Vagina (tissue), 2 donors: Measurements from ENCODE around the gene DNMT3A.

Source experiments
- POLR2A ChIP-seq, 2 donors: fragments of 450-650 bp; IDR thresholded peaks; one replicate each; pipeline ENCODE4 v1.6.1; 2017; ENCODE audit warnings: antibody characterized with exemption in 2 of 2, mild to moderate bottlenecking in 2 of 2, moderate library complexity in 2 of 2
- TF ChIP-seq, protein P1 (sequence below), 3 experiments: fragments of 450-650 bp in 2 of 3; fragments of 200-600 bp in 1 of 3; sonication (generic) in 1 of 3; IDR thresholded peaks; one replicate each; pipeline ENCODE4 v1.5.1; 2017 to 2019; ENCODE audit warnings: antibody characterized with exemption in 3 of 3, mild to moderate bottlenecking in 2 of 3, moderate library complexity in 2 of 3

DNA sequence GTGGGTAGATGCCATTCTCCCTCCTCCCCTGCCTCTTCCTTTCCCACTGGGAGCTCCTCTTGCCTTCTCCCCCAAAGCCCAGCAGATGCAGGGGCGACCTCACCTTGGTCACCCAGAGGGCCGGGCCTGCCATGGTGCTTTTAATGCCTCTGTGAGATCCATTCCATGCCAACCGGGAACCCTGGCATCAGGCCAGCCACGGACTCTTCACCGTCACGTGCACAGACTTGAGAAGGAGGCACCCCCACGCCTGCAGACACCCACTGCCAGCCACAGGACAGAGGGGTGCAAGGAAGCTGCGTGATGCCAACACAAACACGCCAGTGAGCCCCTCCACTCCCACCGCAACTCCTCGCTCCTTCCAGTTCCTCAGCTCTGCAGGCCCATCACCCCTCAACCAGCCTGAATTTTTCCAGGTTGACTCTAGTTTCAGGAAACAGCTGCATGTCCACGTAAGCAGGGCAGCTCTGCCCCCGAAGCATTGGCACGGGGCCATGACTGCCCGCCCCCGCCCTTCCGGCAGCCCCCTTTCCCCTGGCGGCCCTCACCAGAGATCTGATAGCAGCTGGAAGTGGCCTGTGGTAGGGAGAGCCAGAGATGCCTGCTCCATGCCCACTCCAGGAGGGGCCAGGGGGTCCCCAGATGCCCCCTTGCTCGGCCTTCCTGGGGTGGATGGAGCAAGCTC is 50.8 kb downstream of the DNMT3A start:
- TF ChIP-seq, protein P1, sequence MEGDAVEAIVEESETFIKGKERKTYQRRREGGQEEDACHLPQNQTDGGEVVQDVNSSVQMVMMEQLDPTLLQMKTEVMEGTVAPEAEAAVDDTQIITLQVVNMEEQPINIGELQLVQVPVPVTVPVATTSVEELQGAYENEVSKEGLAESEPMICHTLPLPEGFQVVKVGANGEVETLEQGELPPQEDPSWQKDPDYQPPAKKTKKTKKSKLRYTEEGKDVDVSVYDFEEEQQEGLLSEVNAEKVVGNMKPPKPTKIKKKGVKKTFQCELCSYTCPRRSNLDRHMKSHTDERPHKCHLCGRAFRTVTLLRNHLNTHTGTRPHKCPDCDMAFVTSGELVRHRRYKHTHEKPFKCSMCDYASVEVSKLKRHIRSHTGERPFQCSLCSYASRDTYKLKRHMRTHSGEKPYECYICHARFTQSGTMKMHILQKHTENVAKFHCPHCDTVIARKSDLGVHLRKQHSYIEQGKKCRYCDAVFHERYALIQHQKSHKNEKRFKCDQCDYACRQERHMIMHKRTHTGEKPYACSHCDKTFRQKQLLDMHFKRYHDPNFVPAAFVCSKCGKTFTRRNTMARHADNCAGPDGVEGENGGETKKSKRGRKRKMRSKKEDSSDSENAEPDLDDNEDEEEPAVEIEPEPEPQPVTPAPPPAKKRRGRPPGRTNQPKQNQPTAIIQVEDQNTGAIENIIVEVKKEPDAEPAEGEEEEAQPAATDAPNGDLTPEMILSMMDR (IDR thresholded peaks at IDR 0.05): no peak
- TF ChIP-seq POLR2A (IDR thresholded peaks at IDR 0.05): no peak
